HL-60/S4 (cell line): ENCODE results near the gene SLC8A1.

Experiments used
- in situ Hi-C: fragments of 300-500 bp; cut with MboI; formaldehyde crosslinking; loops from 2 replicates; pipeline ENCODE4 v1.14.3; 2022; ENCODE audit warnings: low sequenced_read_pairs

The SLC8A1 gene

GRCh38 chr2:40463112-40463511 lies 11.2 kb upstream of the SLC8A1 start:
- in situ Hi-C loops = no loop called here

GRCh38 chr2:40458271-40458794 lies 6.4 kb upstream of the SLC8A1 start:
- in situ Hi-C loops = no loop called here

GRCh38 chr2:40457837-40458236 lies 5.9 kb upstream of the SLC8A1 start:
- in situ Hi-C loops = no loop called here

DNA sequence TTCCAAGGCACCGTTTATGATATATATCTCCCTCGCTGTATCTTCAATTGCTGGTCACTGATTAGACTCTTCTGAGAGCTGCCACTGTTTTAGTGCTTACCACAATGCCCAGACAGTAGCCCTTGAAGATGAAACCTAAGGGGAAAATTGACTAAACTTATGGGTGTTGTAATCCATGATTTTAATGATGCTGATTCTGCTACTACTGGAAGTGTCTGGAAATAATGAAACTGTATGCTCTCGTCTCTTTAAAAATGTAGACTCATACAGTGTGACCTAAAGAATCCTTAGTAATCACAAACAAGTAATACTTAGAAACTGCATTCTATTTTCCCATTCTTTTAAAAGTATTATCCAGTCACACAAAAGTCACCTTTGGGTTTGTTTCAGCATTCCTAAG lies 5.5 kb upstream of the SLC8A1 start:
- in situ Hi-C loops = no loop called here

DNA sequence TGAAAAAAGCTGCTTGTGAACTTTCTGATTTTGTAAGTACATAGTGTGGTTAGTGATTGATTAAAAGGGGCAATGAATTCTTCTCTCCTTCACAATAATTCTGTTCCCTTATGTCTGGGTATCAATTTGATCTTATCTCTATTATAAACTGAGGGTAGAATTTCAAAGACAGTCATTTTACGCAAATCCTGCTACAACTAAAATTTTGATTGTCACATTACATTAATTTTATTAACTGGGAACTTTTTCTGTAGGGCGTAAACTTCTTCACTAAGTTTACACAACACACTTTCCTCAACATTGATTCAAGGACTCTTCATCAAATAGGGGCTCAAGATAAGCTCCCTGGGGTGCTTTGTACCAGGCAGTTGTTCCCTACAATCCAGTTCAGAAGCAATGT lies 5.0 kb upstream of the SLC8A1 start:
- in situ Hi-C loops = no loop called here

- in situ Hi-C loops = no loop called here
Observed at GRCh38 chr2:40455661-40456060, 3.8 kb upstream of the SLC8A1 start.

- in situ Hi-C loops = no loop called here
Observed at GRCh38 chr2:40454321-40454720, 2.4 kb upstream of the SLC8A1 start.

GRCh38 chr2:40452786-40453185 lies 896 bp upstream of the SLC8A1 start:
- in situ Hi-C loops = no loop called here

DNA sequence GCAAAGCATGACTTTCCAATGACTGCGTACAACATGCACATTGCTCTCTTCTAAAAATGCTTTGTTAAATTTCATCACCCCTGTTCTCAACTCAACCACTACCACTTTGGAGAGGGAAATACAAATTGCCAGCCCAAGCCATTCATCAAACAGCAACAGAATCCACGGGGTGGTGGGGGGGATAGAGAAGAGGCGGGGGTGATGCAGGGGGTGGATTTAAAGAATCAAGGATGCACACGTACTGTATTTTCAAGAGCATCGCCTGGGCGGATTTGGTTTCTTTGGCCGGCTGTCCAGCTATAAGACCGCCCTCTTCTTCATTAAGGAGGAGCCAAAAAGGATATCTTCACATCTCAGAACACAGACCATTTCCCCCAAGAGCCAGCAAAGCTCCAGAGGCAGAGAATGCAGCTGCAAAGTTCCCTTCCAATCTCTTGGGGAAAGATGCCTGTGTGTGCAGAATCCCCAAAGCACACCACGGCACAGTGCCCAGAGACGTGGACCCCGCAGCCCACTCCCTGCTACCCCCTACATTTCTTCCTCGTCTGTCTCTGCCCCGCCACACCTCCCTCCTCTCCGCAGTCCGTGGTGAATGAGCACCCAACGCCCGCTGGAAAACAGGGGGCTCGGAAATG lies 977 bp downstream of the SLC8A1 start:
- in situ Hi-C loops = no loop called here

- in situ Hi-C loops = no loop called here
Observed at GRCh38 chr2:40450066-40450795, 1.7 kb downstream of the SLC8A1 start.

- in situ Hi-C loops = no loop called here
Observed at GRCh38 chr2:40448476-40449079, 3.3 kb downstream of the SLC8A1 start.

- in situ Hi-C loops = no loop called here
Observed at GRCh38 chr2:40445467-40445866, 6.4 kb downstream of the SLC8A1 start.

DNA sequence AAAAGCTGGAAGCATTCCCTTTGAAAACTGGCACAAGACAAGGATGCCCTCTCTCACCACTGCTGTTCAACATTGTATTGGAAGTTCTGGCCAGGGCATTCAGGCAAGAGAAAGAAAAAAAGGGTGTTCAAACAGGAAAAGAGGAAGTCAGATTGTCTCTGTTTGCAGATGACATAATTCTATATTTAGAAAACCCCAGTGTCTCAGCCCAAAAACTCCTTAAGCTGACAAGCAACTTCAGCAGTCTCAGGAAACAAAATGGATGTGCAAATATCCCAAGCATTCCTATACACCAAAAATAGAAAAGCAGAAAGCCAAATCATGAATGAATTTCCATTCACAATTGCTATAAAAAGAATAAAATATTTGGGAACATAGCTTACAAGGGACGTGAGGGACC lies 11.1 kb downstream of the SLC8A1 start:
- in situ Hi-C loops = no loop called here

GRCh38 chr2:40439473-40439872 lies 12.4 kb downstream of the SLC8A1 start:
- in situ Hi-C loops = no loop called here

DNA sequence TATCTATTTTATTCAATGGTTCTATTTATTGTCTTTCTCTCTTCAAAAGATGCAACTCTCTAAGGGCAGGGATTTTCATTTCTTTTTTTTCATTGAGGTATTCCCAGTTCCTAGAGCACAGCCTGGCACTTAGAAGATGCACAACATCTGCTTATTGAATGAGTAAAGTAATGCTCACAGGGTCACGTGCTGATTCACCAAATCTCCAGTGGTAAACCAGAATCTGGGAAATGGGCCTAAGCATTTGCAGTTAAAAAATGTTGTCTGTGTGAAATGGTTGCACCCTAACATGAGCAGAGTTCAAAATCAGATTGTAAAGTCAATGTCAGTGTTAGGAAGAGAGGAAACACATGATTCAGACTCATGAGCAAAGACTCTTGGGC lies 15.8 kb downstream of the SLC8A1 start:
- in situ Hi-C loops = no loop called here

GRCh38 chr2:40435426-40436092 lies 16.3 kb downstream of the SLC8A1 start:
- in situ Hi-C loops = no loop called here

- in situ Hi-C loops = no loop called here
Observed at GRCh38 chr2:40434731-40435271, 17.1 kb downstream of the SLC8A1 start.

GRCh38 chr2:40433736-40434135 lies 18.2 kb downstream of the SLC8A1 start:
- in situ Hi-C loops = no loop called here

- in situ Hi-C loops = no loop called here
Observed at GRCh38 chr2:40432921-40433483, 18.9 kb downstream of the SLC8A1 start.

- in situ Hi-C loops = no loop called here
Observed at GRCh38 chr2:40431600-40431955, 20.3 kb downstream of the SLC8A1 start.
